K562 (cell line): Measurements from ENCODE around the gene ITPK1. TPM values are rescaled to one million over a fixed set of nuclear protein-coding genes. Genes with fewer than 3 reads are reported as not detected.

Experiments
- ATAC-seq: fragments of 200-7000 bp; cut with Tn5 transposase; 3 replicates; pipeline ENCODE4 v1.9.1; 2020; ENCODE audit warnings: moderate library complexity
- BruUV-seq: library from RNA; stranded (reverse); fragments of 400-500 nt; replicated peaks from 2 replicates; lab custom pipeline; 2021; lab: Mats Ljungman, UMichigan
- CTCF ChIA-PET: fragments of 300-600 bp; formaldehyde crosslinking; extraction: SDS; loops from one replicate; lab custom pipeline; 2021; ENCODE audit warnings: low intra/inter-chr PET ratio; lab: Yijun Ruan, JAX
- POLR2A ChIA-PET: fragments of 300-600, 350-650 bp; sonication (Branson Sonifier 250); formaldehyde crosslinking; extraction: SDS; loops from one replicate; lab custom pipeline; 2021; ENCODE audit warnings: antibody characterized with exemption, inconsistent platforms; lab: Yijun Ruan, JAX
- DNase-seq, 4 experiments: peaks; one replicate each; pipeline versions ENCODE4 v3.0.0 to v3.0.0-alpha.2; 2011 to 2018; ENCODE audit warnings: low spot score in 3 of 4, mixed read lengths in 3 of 4; ENCODE audit errors: extremely low read depth in 1 of 4
- FAIRE-seq: peaks from 2 replicates; lab custom pipeline; 2011; peaks lifted over from hg19 to GRCh38; lab: Jason Lieb, UNC
- H2AFZ ChIP-seq: 2 replicates; pipeline ENCODE4 v1.6.0; 2011; ENCODE audit warnings: low read depth, low read length, control low read depth, inconsistent platforms
- H3K27ac ChIP-seq: fragments of 200-600 bp; 3 replicates; pipeline ENCODE4 v1.8.0; 2011; ENCODE audit warnings: low read depth, mild to moderate bottlenecking, control low read depth, inconsistent platforms, low read length, moderate library complexity, mixed read lengths; ENCODE audit errors: extremely low read depth
- H3K27me3 ChIP-seq, 2 experiments: fragments of 300-600 bp in 1 of 2; 2 replicates in 1 of 2; 3 replicates in 1 of 2; pipeline versions ENCODE4 v1.6.0 to v1.8.0; 2011; ENCODE audit warnings: inconsistent platforms in 2 of 2, low read length in 2 of 2, mild to moderate bottlenecking in 1 of 2, mixed read lengths in 1 of 2, moderate library complexity in 1 of 2; ENCODE audit not compliant: control insufficient read depth in 2 of 2, insufficient read depth in 2 of 2
- H3K36me3 ChIP-seq: fragments of 300-600 bp; 3 replicates; pipeline ENCODE4 v1.8.0; 2011; ENCODE audit warnings: mild to moderate bottlenecking, low read length, inconsistent platforms; ENCODE audit not compliant: control insufficient read depth, insufficient read depth
- H3K4me1 ChIP-seq, 2 experiments: fragments of 200-600 bp in 1 of 2; replicated peaks in 1 of 2; 2 replicates in 1 of 2; 3 replicates in 1 of 2; pipeline versions ENCODE4 v1.5.1 to v1.8.0; 2011; ENCODE audit warnings: inconsistent platforms in 2 of 2, low read length in 2 of 2, mild to moderate bottlenecking in 1 of 2, mixed read lengths in 1 of 2, moderate library complexity in 1 of 2; ENCODE audit not compliant: control insufficient read depth in 2 of 2, insufficient read depth in 2 of 2
- H3K4me2 ChIP-seq: 2 replicates; pipeline ENCODE4 v1.6.1; 2011; ENCODE audit warnings: low read length, control low read depth, inconsistent platforms, mixed read lengths; ENCODE audit not compliant: insufficient read depth
- H3K4me3 ChIP-seq: fragments of 200-600 bp; sonication (generic), shearing (Covaris generic); 2 replicates; pipeline ENCODE4 v1.5.1; 2016; ENCODE audit warnings: control low read depth, inconsistent platforms
- H3K79me2 ChIP-seq: fragments of 200-600 bp; 3 replicates; pipeline ENCODE4 v1.8.0; 2011; ENCODE audit warnings: low read length, inconsistent platforms; ENCODE audit not compliant: control insufficient read depth, insufficient read depth
- H3K9ac ChIP-seq, 2 experiments: 2 replicates each; pipeline versions ENCODE4 v1.6.0 to v1.6.1; 2011; ENCODE audit warnings: low read depth in 2 of 2, low read length in 2 of 2, control low read depth in 1 of 2, inconsistent platforms in 1 of 2, mild to moderate bottlenecking in 1 of 2, mixed read lengths in 1 of 2; ENCODE audit not compliant: insufficient read depth in 1 of 2
- H3K9me1 ChIP-seq: one replicate; pipeline ENCODE4 v1.6.0; 2011; ENCODE audit warnings: inconsistent platforms, mild to moderate bottlenecking, low read length, moderate library complexity; ENCODE audit not compliant: control insufficient read depth, insufficient read depth
- H3K9me3 ChIP-seq: replicated peaks from 2 replicates; pipeline ENCODE4 v1.5.1; 2011; ENCODE audit warnings: low read depth, low read length, inconsistent platforms; ENCODE audit not compliant: control insufficient read depth, insufficient read depth
- H4K20me1 ChIP-seq: replicated peaks from 2 replicates; pipeline ENCODE4 v1.6.1; 2011; ENCODE audit warnings: low read length, inconsistent platforms, mixed read lengths; ENCODE audit not compliant: control insufficient read depth, insufficient read depth
- ATF1 ChIP-seq, 2 experiments: fragments of 450-650 bp in 1 of 2; IDR thresholded peaks; 2 replicates each; pipeline ENCODE4 v1.6.1; 2016; ENCODE audit warnings: missing compliant biosample characterization in 1 of 2, missing genetic modification characterization in 1 of 2
- CAMTA2 ChIP-seq: fragments of 250-450 bp; sonication (Bioruptor Pico); conservative IDR thresholded peaks from 2 replicates; pipeline ENCODE4 v1.5.1; 2022
- CBX8 ChIP-seq: fragments of 200-600 bp; sonication (generic); IDR thresholded peaks from 2 replicates; pipeline ENCODE4 v1.6.1; 2012; ENCODE audit warnings: borderline replicate concordance, mixed run types, low read depth, mild to moderate bottlenecking, moderate library complexity, mixed read lengths, low read length, control low read depth, inconsistent platforms; ENCODE audit not compliant: poor library complexity, severe bottlenecking; ENCODE audit errors: extremely low read depth
- E2F3 ChIP-seq: fragments of 250-450 bp; sonication (Bioruptor Pico); IDR thresholded peaks from 2 replicates; pipeline ENCODE4 v1.4.0; 2020; ENCODE audit warnings: mild to moderate bottlenecking
- GATAD2B ChIP-seq: fragments of 450-650 bp; IDR thresholded peaks from 2 replicates; pipeline ENCODE4 v1.6.1; 2017; ENCODE audit warnings: mild to moderate bottlenecking, borderline replicate concordance
- HNRNPUL1 ChIP-seq: fragments of 200-400 bp; formaldehyde crosslinking; IDR thresholded peaks from 2 replicates; pipeline ENCODE4 v1.6.1; 2017; ENCODE audit warnings: low read length
- ID3 ChIP-seq, 2 experiments: fragments of 250-450 bp in 1 of 2; fragments of 450-650 bp in 1 of 2; sonication (Bioruptor Pico) in 1 of 2; IDR thresholded peaks; 2 replicates each; pipeline versions ENCODE4 v1.6.1 to v1.8.0; 2016 to 2021; ENCODE audit warnings: mild to moderate bottlenecking in 2 of 2, moderate library complexity in 2 of 2, missing compliant biosample characterization in 1 of 2, missing genetic modification characterization in 1 of 2
- LEF1 ChIP-seq: fragments of 450-650 bp; IDR thresholded peaks from 2 replicates; pipeline ENCODE4 v1.6.1; 2016; ENCODE audit warnings: mild to moderate bottlenecking
- MAFG ChIP-seq: fragments of 450-650 bp; conservative IDR thresholded peaks from 2 replicates; pipeline ENCODE4 v1.6.1; 2016; ENCODE audit warnings: missing genetic modification characterization, missing compliant biosample characterization
- MAFK ChIP-seq: IDR thresholded peaks from 2 replicates; pipeline ENCODE4 v1.6.1; 2011; ENCODE audit warnings: low read length, improper control_type of control experiment
- NCOA1 ChIP-seq: fragments of 450-650 bp; IDR thresholded peaks from 2 replicates; pipeline ENCODE4 v1.6.1; 2016; ENCODE audit warnings: low read depth
- NR2C2 ChIP-seq, 2 experiments: fragments of 200-800 bp in 1 of 2; sonication (Bioruptor generic) in 1 of 2; sonication (generic) in 1 of 2; formaldehyde crosslinking in 1 of 2; IDR thresholded peaks; 2 replicates each; pipeline versions ENCODE4 v1.6.1 to v1.8.0; 2016 to 2022; ENCODE audit warnings: mild to moderate bottlenecking in 1 of 2, missing compliant biosample characterization in 1 of 2, missing genetic modification characterization in 1 of 2, missing genetic modification reagents in 1 of 2
- PHF21A ChIP-seq: fragments of 450-650 bp; IDR thresholded peaks from 2 replicates; pipeline ENCODE4 v1.6.1; 2017; ENCODE audit warnings: low read depth, borderline replicate concordance
- PML ChIP-seq: IDR thresholded peaks from 2 replicates; pipeline ENCODE4 v1.6.1; 2012; ENCODE audit warnings: low read length, inconsistent platforms
- POLR2A ChIP-seq: fragments of 450-650 bp; conservative IDR thresholded peaks from 2 replicates; pipeline ENCODE4 v1.6.1; 2016
- SAFB2 ChIP-seq: fragments of 200-400 bp; formaldehyde crosslinking; IDR thresholded peaks from 2 replicates; pipeline ENCODE4 v1.6.1; 2018; ENCODE audit warnings: borderline replicate concordance, low read length, low read depth, moderate library complexity; ENCODE audit not compliant: severe bottlenecking
- SMARCA5 ChIP-seq: fragments of 450-650 bp; IDR thresholded peaks from 2 replicates; pipeline ENCODE4 v1.6.1; 2016
- ZEB2 ChIP-seq: fragments of 450-650 bp; IDR thresholded peaks from 2 replicates; pipeline ENCODE4 v1.6.1; 2016
- ZNF277 ChIP-seq: fragments of 250-450 bp; sonication (Bioruptor Pico); IDR thresholded peaks from 2 replicates; pipeline ENCODE4 v1.8.0; 2022; ENCODE audit warnings: inconsistent platforms, mild to moderate bottlenecking, moderate library complexity, borderline replicate concordance
- WGBS: fragments of 100-300 bp; shearing (Covaris generic); methylation state at CpG from one replicate; pipeline ENCODE4 v1.1.6; 2016; ENCODE audit warnings: low coverage, mixed read lengths; ENCODE audit not compliant: insufficient coverage; ENCODE audit errors: missing lambda C conversion rate; 5-methylcytosine and 5-hydroxymethylcytosine counted together
- in situ Hi-C: fragments of 300-500 bp; cut with MboI; formaldehyde crosslinking; loops from 4 replicates; pipeline ENCODE4 v1.15.0; 2018; ENCODE audit warnings: inconsistent platforms, mixed read lengths
- intact Hi-C: fragments of 100-400 bp; cut with micrococcal nuclease; formaldehyde crosslinking; loops from 2 replicates; pipeline ENCODE4 v1.14.2; 2022
- polyA plus RNA-seq, 8 experiments: library from polyadenylated mRNA; depleted of rRNA in 4 of 8; stranded (reverse) in 5 of 8; unstranded in 3 of 8; fragments of >200 nt; fragmentation: Nextera tagmentation in 2 of 8; fragmentation: Illumina TruSeq in 1 of 8; extraction: Ambion mirVana in 2 of 8; extraction: Trizol in 1 of 8; gene quantifications; 2 replicates each; pipeline versions ENCODE4 v1.2.1 to v1.2.3, GENCODE V29; 2011 to 2014; ENCODE audit warnings: inconsistent platforms in 1 of 8, missing spikeins in 1 of 8
- total RNA-seq, 7 experiments: library from RNA; depleted of rRNA in 6 of 7; stranded (reverse); fragments of >200 nt in 6 of 7; fragmentation: Illumina TruSeq in 2 of 7; extraction: Trizol in 2 of 7; gene quantifications; 2 replicates each; pipeline versions ENCODE4 v1.2.1 to v1.2.3, GENCODE V29; 2011 to 2021; ENCODE audit warnings: low replicate concordance in 1 of 7

Gene ITPK1
- total and polyA plus RNA-seq, 9 of the 15 experiments (the other 6 are each of a cell fraction or from before 2014, with no cell fraction given) = 1.2 to 39.2 (median 23.0) TPM

- TF ChIP-seq GATAD2B = no peak
- no peak for TF ChIP-seq PHF21A
- no peak for TF ChIP-seq CBX8
- no peak for TF ChIP-seq POLR2A
- TF ChIP-seq ZEB2 = no peak
- no peak for TF ChIP-seq ID3 (CRISPR knock-in tag; IDR thresholded peaks at IDR 0.05)
- no peak for TF ChIP-seq ID3 (tag; IDR thresholded peaks at IDR 0.05)
- TF ChIP-seq SMARCA5 = no peak
- no peak for TF ChIP-seq ATF1 (CRISPR knock-in tag; IDR thresholded peaks at IDR 0.05)
- no peak for TF ChIP-seq ATF1 (tag; IDR thresholded peaks at IDR 0.05)
- TF ChIP-seq HNRNPUL1 = no peak
- no peak for TF ChIP-seq CAMTA2 (CRISPR knock-in tag)
- TF ChIP-seq, all 486 proteins: peak for 0
Measured at GRCh38 chr14:93101181-93101580, 14.5 kb downstream of the ITPK1 start (continued).

GRCh38 chr14:93100570-93100969 is 15.2 kb downstream of the ITPK1 start:
- Histone ChIP-seq H3K36me3 (no peaks in the 10 kb centered on the region), H3K79me2 (no peaks in the 10 kb centered on the region; the same call in 2 of the 3 replicates), H4K20me1 (no peaks in the 10 kb centered on the region), H3K4me3 (no peak overlapping the region), H3K27me3 (no peaks in the 10 kb centered on the region), H3K4me2 (no peak overlapping the region), H3K4me1 (peaks cover 0 to 8% of the 10 kb centered on the region in 2 experiments; a peak in 2 of 5 replicates), H3K9me3 (no peaks in the 10 kb centered on the region), H2AFZ (no peak overlapping the region), H3K9ac (no peak overlapping the region), H3K9me1 (no peaks in the 10 kb centered on the region), H3K27ac (no peak overlapping the region)
- intact Hi-C loops = no loop called here
- ATAC-seq (no peak; the same call in 2 of the 3 replicates), FAIRE-seq (no peak), DNase-seq (no peak)
- CTCF ChIA-PET = no interaction called here
- 48% methylated on average over 6 of the region's 7 CpGs for WGBS
- BruUV-seq = no TSS peak
- in situ Hi-C loops = no loop called here
- POLR2A ChIA-PET = interaction anchor here (0.6 to 2.3 kb wide), 2 partner anchors 13 to 78 kb away, joined by 5 to 11 read pairs; no protein-coding TSS in a partner anchor
- TF ChIP-seq MAFK (no peak), PML (no peak), NCOA1 (no peak), E2F3 (CRISPR knock-in tag) (no peak), LEF1 (no peak), MAFG (tag) (no peak), SAFB2 (no peak), NR2C2 (CRISPR knock-in tag; IDR thresholded peaks at IDR 0.05) (no peak), NR2C2 (tag; IDR thresholded peaks at IDR 0.05) (no peak), ZNF277 (CRISPR knock-in tag) (no peak)
